GM21390 (cell line): Measurements from ENCODE around the gene METTL14.

Experiments
- ATAC-seq: cut with Tn5 transposase; IDR thresholded peaks from one replicate; pipeline ENCODE4 v1.9.1; 2021; ENCODE audit not compliant: unreplicated experiment

The METTL14 gene

DNA sequence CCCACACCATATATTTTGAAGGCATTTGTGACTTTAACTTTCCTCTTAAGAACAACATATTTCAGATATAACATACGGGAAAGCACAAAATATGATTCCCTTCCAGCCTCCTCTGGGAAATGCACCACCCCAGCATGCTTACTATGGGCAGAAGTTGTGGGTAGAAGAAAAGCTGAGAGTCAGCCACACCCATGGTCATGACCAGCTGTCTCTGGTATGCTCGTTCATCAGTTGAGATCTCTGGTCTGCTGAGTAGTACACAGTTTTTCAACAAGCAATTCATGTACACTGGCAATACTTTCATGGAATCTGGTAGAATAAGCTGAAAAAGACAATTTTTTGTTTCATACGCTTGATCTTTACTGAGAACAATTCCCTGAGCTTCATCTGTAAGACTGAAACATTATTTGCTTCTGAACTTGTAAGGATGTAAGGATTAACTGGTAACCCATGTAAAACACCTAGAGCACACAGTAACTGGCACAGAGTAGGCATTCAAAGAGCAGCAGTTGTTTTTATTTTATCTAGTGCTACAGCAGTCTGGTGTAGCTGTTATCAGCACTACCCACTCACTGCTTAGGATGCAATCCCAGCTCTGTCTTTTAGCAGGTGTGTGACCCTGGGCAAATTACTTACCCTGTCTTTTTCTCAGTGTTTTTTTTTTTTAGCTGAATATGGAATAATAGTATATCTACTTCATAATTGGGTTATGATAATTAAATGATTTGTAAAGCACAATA is 47.6 kb downstream of the METTL14 start:
- no peak for ATAC-seq

DNA sequence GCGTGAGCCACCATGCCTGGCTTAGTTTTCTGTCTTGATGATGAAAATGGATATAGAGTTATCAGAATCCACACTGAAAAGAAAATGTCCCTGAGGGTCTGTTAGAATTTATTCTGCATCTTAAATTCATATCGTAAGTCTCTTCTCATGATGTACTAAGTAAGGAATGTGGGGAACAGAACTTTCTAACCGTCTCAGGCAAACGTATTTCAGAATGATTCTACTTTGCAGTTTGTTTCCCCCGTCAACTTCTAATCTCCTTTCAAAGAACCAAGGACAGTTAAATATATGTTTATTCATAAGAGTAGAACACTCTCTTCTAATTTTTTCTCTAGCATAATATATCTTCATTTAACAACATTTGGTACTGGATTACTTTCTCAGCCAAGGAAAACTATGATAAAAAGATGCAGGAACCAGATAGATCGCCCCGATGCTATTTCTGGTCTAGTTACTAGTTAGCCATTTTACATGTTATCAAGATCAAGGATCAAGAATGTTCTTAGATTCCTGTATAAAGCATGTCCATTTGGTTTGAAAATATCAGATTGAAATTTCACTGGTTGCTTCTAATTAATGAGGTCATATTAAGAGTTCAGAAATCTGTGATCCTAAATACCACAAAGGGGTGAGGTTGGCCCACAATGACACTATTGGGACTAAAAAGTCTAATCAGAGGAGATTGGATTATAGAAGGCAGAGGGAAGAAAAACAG is 49.5 kb downstream of the METTL14 start:
- no peak for ATAC-seq

DNA sequence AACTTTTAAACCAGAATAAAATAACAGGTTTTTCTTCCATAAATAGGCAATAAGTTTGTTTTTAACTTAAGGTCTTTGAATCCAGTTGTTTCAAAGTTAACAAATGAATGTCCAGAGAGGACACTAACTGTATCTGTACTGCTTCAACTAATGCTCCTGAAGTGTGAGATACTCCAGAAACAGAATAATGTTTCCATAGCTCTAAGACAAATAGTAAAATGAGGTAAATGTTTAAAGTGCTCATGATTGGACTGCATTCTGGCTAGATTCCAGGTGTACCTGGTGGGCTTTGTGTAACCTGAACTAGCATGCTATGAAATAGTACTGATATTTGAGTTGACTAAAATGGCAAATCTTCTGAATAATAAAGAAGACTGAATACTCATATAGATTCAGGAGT is 51.7 kb downstream of the METTL14 start:
- no peak for ATAC-seq

DNA sequence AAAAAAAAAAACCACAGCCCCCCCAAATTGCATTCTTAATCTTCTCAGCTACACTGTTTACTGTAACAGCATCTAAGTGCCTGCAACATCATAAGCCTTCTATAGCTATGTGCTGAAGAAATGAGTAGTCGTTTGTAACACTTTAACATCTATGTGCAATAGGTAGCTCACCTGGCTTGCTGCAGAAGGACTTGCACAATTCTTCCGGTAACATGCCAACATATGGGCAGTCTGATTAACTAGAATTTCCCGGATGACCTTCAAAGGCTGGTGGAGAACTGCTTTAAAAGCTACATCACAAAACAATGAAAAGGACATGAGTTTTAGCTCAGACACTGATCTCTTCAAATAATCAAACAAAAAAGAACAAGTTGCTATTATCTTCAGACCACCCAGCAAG is 52.9 kb downstream of the METTL14 start:
- ATAC-seq, result no peak

DNA sequence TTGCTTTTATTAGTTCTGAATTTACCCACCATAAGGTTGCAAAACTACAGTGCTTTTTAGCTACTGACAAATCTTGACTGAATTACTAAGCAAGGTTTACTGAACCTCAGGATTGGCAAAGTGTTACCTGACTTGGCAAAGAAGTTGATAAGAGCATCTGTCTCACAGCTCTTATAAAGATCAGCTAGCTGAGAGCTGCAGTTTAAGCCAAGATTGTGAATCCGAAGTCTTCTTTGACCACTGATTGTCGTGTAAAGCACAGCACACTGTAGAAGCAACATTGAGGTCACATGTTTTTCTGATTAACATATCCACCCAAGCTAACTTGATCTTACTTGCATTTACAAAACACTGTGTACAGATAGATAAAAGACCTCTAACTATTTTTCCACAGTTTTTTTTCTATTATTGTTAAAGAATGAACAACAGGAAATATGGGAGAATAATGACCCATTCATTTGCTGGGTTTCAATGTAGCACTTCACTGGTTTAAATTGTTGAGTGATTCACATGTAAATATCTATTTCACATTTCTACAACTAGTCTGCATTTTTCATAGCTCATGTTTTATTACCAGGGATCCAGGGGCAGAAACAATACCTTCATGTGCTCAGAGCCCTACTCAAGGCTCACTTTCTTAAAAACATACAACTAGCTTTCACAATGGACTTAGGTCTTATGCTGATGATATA is 54.0 kb downstream of the METTL14 start:
- no peak for ATAC-seq

DNA sequence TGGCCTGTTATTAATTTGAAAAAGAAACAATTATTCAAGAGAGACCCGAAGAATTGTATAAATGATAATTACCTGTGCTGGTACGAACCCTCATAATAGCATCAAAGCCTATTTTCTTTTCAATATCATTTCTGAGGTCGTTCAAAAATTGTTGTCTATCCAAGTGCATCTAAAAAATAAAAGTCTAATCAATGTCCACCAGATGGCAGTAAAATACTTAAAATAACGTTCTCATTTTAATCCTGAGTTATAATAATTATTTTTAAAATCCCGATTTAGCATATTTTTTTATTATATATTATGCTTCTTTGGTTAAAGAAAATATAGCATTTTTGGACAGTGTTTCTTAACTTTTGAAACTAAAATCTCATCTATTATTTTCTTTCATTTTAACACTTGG is 55.7 kb downstream of the METTL14 start:
- no peak for ATAC-seq

DNA sequence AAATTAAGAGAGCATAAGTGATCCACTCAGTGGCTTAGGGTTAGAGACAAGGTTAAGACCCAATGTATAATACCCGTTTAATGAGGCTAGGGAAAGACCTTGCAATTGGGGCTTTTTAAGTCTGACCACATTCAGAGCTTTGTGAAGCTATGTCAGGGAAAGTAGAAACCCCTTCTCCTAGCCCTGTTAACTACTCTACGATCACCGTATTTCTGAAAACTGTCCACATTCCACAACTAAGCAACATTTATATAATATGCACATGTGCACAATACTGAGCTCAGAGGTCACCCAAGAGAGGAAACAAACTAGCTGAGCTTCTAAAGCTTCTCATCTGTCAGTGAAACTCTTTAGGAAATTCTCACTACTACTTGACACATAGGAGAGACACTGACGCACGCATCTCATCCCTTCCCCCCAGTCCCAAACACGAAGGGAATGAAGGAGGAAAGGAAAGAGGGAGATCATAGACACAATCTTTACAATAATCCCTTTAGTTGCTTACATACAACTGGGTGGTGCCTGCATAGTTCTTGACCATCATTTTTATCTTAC is 56.2 kb downstream of the METTL14 start:
- no peak for ATAC-seq

DNA sequence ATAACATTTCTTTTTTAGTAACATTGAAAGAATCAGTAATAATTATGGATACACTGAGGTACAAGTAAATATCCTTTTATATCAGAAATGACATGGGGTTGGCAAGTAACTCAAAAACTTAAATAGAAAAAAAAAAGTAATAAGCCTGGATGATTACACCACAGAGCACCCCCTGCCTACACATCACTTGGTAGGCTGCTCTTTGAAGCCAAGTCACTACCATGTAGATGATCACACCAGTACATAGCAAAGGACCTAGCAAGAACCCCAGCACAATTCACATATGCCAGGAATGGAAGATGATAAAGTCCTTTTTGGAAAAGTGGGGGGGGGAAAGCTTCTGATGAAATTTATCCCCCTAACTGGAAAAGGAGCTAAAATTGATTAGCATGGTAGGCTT is 56.9 kb downstream of the METTL14 start:
- no peak for ATAC-seq

DNA sequence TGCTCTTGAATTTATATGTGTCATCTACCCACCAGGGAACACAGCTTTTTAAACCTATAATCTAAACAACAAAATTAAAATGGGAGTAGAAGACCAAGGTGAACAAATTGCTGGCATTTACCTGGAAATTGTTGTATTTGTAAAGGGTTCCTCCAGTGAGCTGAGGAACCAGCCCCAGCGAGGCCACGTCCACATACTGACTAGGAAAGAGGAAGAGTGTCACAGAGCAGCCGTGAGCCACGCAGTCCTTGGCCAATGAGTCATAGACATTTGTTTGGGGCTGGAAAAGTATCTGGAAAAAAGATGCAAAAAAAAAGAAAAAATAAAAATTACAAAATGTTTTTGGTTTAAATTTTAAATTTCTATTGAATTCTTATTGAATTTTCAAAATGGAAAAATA is 58.7 kb downstream of the METTL14 start:
- ATAC-seq, result no peak

DNA sequence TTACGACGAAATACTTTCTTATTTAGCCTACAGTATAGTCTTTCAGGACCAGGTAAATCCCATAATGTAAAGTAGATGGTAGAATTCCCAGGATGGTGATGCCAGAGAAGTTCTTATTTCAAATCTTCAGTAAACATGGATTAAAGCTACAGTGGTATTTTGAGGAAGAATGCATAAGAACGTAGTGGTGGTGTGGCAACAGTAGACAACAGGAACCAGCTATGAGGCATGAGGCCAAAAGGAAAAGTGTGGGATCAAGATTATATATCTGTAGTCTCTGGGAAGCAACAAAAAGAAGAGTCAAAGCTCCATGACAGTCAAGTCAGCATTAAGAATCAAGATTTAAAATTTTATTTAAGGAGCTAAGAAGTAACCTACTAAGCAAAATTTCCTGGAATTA is 60.2 kb downstream of the METTL14 start:
- no peak for ATAC-seq

DNA sequence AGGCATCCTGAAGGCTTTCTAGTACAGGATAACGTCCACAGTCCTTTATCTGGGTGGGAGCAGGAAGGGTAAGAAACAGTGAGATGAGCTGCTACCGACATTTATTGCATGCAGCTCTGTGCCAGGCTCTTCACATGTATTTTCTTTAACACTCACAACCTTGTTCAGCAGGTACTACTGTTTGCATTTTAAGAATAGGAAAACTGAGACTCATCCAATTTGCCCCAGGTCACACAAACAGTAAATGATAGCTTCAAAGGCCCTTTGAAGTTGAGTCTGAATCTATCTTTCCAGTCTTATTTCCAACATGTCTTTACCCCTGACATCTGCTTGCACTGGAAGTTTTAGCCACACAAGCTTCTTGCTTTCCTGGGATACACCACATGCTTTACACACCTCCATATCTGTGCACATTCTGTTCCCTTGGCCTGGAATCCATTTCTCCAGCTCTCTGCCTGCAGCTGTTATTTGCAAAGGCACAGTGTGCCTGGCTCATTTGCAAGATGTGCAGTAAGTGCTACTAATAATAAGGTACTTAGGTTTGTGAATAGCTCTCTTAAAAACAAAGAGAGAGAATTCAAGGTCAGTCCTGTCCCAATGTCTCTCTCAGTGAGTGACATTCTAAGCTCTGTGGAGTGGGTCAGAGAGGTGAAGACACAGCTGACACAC is 61.2 kb downstream of the METTL14 start:
- ATAC-seq, result no peak

DNA sequence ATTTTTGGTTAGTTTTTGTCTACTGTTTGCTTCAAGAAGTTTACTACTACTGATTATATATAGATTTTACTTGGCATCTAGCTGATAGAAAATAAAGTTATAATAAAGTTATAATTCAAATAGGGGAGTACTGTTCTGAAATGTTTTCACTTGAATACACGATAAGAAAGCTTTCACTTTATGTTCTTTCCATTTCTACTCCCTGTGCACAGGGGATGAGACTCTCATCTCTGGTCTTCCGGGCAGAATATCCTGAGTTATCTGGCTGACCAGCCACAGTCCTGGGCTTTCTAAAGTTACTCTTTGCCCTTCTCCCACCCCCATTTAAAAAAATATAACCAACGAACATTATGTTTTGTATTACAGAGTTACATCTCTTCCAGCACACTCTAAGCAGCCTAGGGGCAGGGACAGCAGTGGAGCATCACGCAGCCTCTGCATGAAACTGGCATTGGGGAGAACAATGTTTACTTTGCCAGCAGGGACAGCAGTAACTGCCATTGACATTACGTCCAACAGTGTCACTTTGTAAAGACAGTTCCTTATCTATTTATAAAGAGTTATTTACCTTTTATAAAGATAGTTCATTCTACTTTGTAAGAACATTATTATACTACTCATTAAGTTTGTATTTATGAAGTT is 64.3 kb downstream of the METTL14 start:
- no peak for ATAC-seq

DNA sequence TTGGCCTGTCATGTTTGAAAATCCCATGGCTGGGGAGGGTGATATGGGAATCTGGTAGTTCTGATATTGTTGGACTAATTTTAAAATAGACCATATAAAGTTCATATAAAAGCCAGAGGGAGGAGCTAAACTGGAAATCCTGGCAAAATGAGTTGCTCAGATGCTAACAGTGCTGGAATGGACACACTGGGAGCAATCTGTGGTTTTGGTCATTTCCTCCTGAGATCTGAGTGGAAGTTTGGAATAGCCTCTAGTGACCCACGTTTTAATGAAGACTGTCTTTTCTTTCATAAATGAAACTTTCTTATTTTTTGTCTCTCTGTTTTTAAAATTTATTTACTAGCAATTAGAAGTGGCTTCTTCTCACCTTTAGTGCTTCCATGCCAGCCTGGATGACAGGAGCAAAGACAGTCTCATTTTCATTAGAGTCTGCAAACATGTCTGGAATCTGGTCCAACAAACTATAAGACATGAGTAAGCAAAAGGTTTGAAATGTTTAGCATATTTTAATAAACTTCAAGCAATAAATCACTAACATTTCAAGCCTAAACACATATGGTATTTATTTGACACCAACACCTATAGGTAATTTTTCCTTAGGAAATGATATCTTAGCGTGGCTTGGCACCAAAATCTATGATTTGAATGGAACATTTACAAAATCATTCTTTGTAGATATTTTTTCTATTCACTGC is 66.6 kb downstream of the METTL14 start:
- no peak for ATAC-seq

DNA sequence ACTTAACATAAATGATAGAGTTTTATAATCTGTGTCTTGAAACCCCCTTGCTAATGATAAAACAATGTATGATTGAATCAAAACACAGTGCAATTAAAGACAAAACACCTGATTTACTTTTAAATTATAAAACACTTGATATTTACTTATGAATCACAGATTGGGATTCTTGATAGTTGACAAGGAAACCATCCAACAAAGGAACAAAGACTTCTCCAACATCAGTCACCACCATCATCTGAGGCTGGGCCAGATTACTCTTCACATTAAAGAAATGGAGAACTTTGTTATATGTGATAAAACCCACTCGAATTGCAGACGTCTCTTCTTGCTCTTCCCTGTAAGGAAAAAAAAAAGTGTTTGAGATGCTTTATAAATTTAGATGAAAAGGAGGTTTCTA is 67.4 kb downstream of the METTL14 start:
- no peak for ATAC-seq

DNA sequence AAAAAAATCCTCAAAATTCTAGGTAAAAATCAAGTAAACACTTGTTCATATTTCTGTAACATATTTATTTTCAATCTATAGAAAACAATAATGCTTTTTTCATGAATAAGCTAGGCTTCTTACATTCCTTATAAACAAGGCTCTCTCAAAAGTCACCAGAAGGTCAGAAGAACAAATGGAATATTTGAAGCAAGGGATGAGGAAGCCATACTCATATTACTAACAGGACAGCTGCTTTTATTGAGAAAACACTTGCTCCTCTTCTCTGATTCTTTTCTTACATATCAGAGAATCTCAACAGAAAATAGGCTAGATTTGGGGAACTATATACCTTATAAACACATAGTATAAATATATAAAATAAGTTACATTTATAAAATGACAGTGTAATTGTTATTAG is 67.9 kb downstream of the METTL14 start:
- ATAC-seq, result no peak

DNA sequence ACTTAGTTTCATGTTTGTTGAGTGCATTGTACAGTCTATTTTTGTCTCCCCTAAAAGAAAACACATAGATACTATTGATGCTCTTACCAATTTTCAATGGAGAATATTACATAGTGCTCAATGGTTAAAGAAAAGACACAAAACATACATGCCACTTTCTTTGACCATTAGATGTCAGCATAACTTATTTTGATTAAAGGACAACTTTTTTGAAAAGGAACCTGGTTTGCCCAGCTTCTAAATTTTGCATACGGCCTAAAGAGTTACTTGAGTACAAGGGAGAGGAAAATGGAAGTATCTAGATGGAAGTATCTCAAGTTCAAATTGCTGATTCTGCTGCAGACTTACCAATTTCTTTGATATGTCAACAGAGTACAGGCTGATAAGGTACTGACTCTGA is 68.5 kb downstream of the METTL14 start:
- ATAC-seq, result no peak

DNA sequence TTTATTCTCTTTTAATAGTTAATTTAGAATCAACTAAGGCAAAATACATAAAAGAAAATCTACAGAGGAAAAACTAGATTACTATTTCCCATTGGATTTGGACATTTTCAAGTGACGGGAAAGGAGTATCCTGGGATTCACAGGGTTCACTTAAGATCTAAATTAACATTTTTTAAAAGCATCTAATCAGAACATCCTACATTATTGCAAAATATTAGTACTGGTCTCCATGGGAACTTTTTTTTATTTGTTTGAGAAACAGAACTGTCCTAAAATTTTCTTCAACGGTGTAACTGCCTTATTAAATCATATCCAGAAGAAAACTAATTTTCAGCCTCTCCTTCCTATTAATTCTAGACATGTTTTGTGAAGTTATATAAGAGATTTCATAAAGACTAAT is 69.7 kb downstream of the METTL14 start:
- no peak for ATAC-seq

DNA sequence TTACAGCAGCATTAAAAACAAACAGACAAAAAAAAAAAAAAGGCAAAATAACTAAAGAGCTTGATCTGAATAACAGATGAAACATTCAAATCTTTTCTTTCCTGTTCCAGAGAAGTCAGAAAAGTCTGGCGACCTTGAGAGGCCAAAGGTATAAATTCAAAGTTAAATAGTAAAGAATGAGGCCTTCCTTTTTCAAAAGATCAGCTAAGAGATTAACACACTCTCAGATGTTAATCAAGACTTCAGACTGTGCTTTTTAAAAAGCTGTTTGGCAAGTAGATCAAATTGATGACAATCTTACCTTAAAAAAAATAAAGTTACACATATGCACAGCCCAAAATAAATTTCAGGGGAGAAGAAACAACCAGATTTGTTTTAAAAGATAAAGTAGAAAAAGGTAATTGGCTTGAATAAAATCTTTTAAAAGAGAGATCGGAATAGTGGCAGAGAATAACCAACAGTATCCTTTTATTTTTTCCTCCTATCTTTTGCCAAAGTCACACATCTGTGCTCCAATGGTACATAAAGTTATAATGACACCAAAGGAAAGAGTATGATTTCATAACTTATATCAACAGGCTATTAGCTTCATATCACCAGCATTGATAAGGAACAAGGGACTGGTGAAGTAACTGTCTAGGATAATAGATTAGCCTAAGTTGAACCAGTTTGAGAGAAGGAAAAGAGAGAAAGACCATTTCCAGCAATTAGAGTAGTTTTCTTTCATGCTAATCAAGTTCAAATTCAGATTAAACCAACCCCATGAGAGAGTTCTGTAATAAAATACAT is 70.4 kb downstream of the METTL14 start:
- no peak for ATAC-seq

DNA sequence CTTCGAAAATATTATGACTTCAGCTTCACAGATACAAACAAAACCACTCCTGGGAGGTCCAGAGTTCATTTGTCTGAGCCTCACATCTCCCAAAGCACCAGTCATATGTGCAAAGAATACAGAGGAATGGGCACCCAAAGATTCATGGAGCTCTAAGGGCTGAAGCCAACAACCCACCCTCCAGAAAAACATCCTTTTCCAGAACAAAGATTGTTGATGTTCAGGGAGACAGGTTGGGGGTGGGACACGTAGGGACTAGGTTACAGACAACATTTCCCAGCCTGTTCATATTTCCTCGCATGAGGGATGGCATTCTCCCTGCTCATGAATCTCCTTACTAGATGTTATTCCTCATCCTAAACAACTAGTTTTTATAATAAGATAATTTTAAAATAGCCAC is 71.2 kb downstream of the METTL14 start:
- ATAC-seq, result no peak
